ENCODE results near the gene TMEM143.
A peak's percentile ranks its signal among the peaks of the same experiment; 100 is the strongest.
"Not testable (repeated sequence)": the region's sequence is repeated elsewhere in the genome, so short reads cannot be mapped to it uniquely, and the experiment has no call there.

Gene TMEM143

GRCh38 chr19:48297975-48298374 lies 65.8 kb downstream of the TMEM143 start:
- TF ChIP-seq CTCF (IDR thresholded peaks at IDR 0.05; ENCODE audit: insufficient read depth, low read length, poor library complexity, severe bottlenecking), result no peak

GRCh38 chr19:48296963-48297734 lies 66.6 kb downstream of the TMEM143 start:
- Histone ChIP-seq H3K27me3 (replicated peaks; ENCODE audit: control insufficient read depth, insufficient read depth, low read length) (no peaks in the 10 kb centered on the region), H3K4me3 (replicated peaks; ENCODE audit: low read depth, low read length) (no peak overlapping the region), H3K36me3 (ENCODE audit: control insufficient read depth, insufficient read depth, low read length) (no peaks in the 10 kb centered on the region)
- TF ChIP-seq CTCF (IDR thresholded peaks at IDR 0.05; ENCODE audit: insufficient read depth, low read length, poor library complexity, severe bottlenecking), result no peak
- DNase-seq (ENCODE audit: extremely low read depth, insufficient read length), result no peak

More at GRCh38 chr19:48297975-48298374, 65.8 kb downstream of the TMEM143 start:
- Histone ChIP-seq H3K36me3 (ENCODE audit: control insufficient read depth, insufficient read depth, low read length) (no peaks in the 10 kb centered on the region), H3K4me3 (replicated peaks; ENCODE audit: low read depth, low read length) (no peak overlapping the region), H3K27me3 (replicated peaks; ENCODE audit: control insufficient read depth, insufficient read depth, low read length) (no peaks in the 10 kb centered on the region)
- no peak for DNase-seq (ENCODE audit: extremely low read depth, insufficient read length)

GRCh38 chr19:48295458-48295857 lies 68.3 kb downstream of the TMEM143 start:
- no peaks in the 10 kb centered on the region for H3K27me3 ChIP-seq (replicated peaks; ENCODE audit: control insufficient read depth, insufficient read depth, low read length)
- no peak for TF ChIP-seq CTCF (IDR thresholded peaks at IDR 0.05; ENCODE audit: insufficient read depth, low read length, poor library complexity, severe bottlenecking)
- no peak for DNase-seq (ENCODE audit: extremely low read depth, insufficient read length)
- H3K4me3 ChIP-seq (replicated peaks; ENCODE audit: low read depth, low read length), result no peak overlapping the region
- H3K36me3 ChIP-seq (ENCODE audit: control insufficient read depth, insufficient read depth, low read length), result no peaks in the 10 kb centered on the region

GRCh38 chr19:48292798-48293197 lies 70.9 kb downstream of the TMEM143 start:
- no peak for TF ChIP-seq CTCF (IDR thresholded peaks at IDR 0.05; ENCODE audit: insufficient read depth, low read length, poor library complexity, severe bottlenecking)
- no peaks in the 10 kb centered on the region for H3K36me3 ChIP-seq (ENCODE audit: control insufficient read depth, insufficient read depth, low read length)
- no peak for DNase-seq (ENCODE audit: extremely low read depth, insufficient read length)

GRCh38 chr19:48291489-48291815 lies 72.3 kb downstream of the TMEM143 start:
- not testable (repeated sequence) for H3K36me3 ChIP-seq (ENCODE audit: control insufficient read depth, insufficient read depth, low read length); DNase-seq (ENCODE audit: extremely low read depth, insufficient read length); H3K27me3 ChIP-seq (replicated peaks; ENCODE audit: control insufficient read depth, insufficient read depth, low read length)
- H3K4me3 ChIP-seq (replicated peaks; ENCODE audit: low read depth, low read length), result peak overlapping the region; percentile 55

More at GRCh38 chr19:48292798-48293197, 70.9 kb downstream of the TMEM143 start:
- Histone ChIP-seq H3K27me3 (replicated peaks; ENCODE audit: control insufficient read depth, insufficient read depth, low read length) (no peaks in the 10 kb centered on the region), H3K4me3 (replicated peaks; ENCODE audit: low read depth, low read length) (no peak overlapping the region)

- Histone ChIP-seq H3K36me3 (ENCODE audit: control insufficient read depth, insufficient read depth, low read length) (peaks cover 2% of the 10 kb centered on the region; the same call in 1 of the 2 replicates), H3K4me3 (replicated peaks; ENCODE audit: low read depth, low read length) (peak overlapping the region; percentile 55), H3K27me3 (replicated peaks; ENCODE audit: control insufficient read depth, insufficient read depth, low read length) (no peaks in the 10 kb centered on the region)
- DNase-seq (ENCODE audit: extremely low read depth, insufficient read length), result peak; percentile 74
- peak; percentile 99 for TF ChIP-seq CTCF (IDR thresholded peaks at IDR 0.05; ENCODE audit: insufficient read depth, low read length, poor library complexity, severe bottlenecking)
Measured at GRCh38 chr19:48290771-48291488, 72.8 kb downstream of the TMEM143 start.

All from GM06990 (cell line).